GM21717 (cell line): ENCODE measurements around the gene ATPAF1.
"Not testable (repeated sequence)": the region's sequence is repeated elsewhere in the genome, so short reads cannot be mapped to it uniquely, and the experiment has no call there.

ENCODE experiments used
- ATAC-seq: cut with Tn5 transposase; IDR thresholded peaks from one replicate; pipeline ENCODE4 v1.9.1; 2021; ENCODE audit warnings: mild to moderate bottlenecking, moderate library complexity; ENCODE audit not compliant: unreplicated experiment

Gene ATPAF1, protein sequence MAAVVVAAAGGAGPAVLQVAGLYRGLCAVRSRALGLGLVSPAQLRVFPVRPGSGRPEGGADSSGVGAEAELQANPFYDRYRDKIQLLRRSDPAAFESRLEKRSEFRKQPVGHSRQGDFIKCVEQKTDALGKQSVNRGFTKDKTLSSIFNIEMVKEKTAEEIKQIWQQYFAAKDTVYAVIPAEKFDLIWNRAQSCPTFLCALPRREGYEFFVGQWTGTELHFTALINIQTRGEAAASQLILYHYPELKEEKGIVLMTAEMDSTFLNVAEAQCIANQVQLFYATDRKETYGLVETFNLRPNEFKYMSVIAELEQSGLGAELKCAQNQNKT

DNA sequence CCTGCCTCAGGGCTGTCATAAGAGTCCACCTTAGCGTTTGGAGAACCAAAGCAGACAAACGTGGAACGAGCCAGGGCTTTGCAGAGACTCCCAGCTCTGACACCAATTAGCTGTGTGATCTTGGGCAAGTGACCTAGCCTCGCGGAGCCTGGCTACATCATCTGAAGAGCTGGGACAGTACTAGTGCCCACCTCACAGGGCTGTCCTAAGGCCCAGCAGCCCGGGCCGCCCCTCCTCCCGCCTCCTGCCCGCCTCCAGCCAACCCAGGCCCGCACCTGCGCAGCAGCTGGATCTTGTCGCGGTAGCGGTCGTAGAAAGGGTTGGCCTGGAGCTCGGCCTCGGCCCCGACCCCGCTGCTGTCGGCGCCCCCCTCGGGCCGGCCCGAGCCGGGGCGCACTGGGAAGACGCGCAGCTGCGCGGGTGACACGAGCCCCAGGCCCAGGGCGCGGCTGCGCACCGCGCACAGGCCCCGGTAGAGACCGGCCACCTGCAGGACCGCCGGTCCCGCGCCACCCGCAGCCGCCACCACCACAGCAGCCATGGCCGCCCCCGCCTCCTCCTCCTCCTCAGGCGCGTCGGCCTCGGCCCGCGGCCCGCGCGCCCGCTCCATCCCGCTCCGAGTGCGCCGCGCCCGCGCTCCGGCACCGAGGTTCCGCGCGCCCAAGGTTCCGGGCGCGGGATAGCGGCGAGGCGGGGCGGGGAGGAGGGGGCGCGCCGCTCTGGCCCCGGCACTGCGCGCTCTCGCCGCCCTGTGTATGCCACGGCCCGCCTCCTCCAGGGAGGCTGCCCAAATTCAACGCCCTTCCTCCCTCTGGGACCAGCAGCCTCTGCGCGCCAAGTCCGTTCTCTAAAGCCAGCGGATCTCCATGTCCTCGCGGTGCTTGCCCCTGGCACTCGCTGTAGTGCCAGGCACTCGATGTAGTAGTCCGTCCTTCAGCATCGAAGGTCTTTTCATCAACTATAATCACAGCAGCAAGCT is at the start of gene ATPAF1:
ATPAF1 (minus strand) TSS at position 583 of the 979 bp plus-strand sequence; CDS start at position 541, 42 bp downstream.
- ATAC-seq = peak; percentile 70

DNA sequence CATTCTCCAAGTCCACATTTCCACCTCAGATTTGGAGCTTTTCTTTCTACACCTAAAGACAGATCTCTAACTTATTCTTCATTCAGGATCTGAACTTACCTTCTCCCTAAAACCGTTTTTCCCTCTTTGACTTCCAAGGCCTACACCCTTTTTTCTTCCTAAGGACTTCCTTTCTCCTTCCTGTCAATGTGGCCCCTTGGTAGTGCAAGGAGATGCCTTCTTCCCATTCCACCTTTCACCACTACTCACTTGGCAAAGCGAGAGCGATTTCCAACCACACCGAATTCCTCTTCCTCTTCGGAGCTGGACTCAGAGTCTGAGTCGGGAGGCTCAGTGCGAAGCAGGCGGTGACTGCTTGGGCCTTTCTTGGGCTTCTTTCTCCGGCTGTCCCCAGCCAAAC is 49.5 kb upstream of the ATPAF1 start:
- no peak for ATAC-seq

DNA sequence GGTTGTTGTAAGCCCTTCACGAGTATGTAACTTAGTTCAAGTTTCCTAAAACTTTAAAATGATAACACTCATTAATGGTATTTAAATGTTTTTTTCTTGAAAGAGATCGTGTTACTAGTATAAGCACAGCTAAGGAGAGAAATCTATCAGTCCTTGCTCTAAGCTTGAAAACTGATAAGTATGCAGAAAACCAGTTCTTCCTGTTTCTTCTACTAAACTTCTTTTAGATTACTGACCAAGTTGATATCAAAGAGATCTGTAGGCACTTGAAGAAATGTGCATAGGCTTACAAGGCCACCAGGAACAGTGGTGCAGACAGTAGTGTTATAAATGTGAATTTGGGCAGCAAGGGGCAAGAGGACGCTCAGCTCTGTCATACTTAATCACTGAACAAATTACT is 46.8 kb upstream of the ATPAF1 start:
- ATAC-seq = no peak

DNA sequence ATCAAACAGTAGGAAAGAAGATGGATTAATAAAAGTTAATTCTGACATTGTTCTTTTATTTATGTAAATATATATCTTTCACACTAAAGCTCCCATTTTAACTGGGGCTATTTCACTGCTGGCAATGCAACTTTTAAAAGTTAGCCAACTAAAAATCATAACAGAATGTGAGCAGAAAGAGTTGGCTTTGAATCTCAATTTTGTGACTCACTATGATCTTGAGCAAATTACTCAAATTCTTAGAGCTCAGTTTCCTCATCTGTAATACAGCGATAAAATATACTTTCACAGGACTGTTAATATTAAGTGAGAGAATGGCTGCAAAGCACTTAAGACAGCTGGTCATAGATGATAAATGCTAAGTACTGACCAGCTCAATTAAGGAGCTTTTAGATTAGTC is 40.0 kb upstream of the ATPAF1 start:
- ATAC-seq = no peak

DNA sequence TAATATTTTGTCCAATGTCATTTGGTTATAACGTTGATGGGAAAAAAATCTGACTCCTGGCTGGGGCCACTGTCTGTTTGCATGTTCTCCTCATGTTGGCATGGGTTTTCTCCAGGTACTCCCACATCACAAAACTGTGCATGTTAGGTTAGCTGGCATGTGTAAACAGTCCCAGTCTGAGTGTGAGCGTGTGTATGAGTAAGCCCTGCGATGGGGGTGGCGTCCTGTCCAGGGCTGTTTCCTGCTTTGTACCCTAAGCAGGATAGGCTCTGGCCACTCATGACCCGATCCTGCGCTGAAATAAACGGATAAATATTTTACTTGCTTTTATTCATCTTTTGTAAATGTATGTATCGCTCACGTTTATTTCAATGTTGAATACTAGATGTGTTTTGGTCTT is 37.2 kb upstream of the ATPAF1 start:
- ATAC-seq = no peak

DNA sequence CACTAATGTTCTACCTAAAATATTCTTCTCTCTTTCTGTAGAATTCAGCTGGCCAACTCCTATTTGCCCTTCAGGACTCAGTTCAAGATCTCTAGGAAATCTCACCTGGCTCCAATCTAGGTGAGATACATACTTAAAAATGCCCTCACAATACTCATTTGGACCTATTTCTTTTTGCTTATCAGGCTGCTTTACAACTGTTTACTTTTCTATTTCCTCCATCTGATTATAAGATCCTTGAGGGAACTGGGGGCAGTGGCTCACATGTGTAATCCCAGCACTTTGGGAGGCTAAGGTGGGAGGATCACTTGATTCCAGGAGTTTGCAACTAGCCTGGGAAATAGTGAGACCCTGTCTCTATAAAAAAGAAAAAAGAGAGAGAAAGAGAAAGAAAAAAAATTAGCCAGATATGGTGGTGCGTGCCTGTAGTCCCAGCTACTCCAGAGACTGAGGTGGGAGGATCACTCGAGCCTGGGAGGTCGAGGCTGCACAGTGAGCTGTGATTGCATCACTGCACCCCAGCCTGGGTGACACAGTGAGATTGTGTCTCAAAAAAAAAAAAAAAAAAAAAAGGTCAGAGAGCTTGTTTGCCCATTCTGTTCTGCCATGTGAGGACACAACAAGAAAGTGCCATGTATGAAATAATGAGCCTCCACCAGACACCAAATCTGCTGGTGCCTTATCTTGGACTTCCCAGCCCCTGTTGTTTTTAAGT is 35.9 kb upstream of the ATPAF1 start:
- ATAC-seq = no peak

DNA sequence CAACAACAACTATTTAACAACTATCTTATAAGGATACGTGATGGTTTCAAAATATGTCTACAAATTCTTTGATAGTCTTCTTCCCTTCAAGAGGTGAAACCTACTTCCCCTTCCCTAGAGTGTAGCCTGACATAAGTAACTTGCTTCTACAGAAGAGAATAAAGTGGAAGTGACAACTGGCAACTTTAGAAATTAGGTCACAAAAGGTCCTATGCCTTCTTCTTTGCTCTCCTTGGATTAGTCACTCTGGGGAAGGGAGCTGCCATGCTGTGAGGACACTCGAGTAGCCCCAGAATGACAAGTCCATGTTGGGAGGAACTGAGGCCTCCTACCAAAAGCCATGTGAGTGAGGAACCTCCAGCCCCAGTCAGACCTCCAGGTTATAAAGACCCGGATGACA is 31.5 kb upstream of the ATPAF1 start:
- ATAC-seq = no peak

DNA sequence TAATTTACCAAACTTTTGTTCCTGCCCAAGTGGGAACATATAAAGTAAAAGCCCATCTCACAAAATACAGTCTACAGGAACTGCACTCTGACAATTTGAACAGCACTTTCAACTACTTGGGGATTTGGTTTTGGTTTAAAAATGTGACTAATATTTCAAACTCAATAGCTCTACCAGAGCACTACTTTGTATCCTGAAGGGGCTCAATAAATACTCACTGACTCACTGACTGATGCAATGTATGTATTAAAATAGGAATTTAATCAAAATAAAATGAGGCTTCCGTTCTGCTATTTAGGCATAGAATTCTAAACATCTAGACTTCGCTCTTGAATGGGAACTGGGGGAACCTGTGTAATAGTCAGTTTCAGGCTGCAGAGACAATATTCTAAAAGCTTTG is 28.9 kb upstream of the ATPAF1 start:
- ATAC-seq = no peak

DNA sequence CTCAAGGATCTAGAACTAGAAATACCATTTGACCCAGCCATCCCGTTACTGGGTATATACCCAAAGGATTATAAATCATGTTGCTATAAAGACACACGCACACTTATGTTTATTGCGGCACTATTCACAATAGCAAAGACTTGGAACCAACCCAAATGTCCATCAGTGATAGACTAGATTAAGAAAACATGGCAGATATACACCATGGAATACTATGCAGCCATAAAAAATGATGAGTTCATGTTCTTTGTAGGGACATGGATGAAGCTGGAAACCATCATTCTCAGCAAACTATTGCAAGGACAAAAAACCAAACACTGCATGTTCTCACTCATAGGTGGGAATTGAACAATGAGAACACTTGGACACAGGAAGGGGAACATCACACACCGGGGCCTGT is 26.5 kb upstream of the ATPAF1 start:
- ATAC-seq = not testable (repeated sequence)

DNA sequence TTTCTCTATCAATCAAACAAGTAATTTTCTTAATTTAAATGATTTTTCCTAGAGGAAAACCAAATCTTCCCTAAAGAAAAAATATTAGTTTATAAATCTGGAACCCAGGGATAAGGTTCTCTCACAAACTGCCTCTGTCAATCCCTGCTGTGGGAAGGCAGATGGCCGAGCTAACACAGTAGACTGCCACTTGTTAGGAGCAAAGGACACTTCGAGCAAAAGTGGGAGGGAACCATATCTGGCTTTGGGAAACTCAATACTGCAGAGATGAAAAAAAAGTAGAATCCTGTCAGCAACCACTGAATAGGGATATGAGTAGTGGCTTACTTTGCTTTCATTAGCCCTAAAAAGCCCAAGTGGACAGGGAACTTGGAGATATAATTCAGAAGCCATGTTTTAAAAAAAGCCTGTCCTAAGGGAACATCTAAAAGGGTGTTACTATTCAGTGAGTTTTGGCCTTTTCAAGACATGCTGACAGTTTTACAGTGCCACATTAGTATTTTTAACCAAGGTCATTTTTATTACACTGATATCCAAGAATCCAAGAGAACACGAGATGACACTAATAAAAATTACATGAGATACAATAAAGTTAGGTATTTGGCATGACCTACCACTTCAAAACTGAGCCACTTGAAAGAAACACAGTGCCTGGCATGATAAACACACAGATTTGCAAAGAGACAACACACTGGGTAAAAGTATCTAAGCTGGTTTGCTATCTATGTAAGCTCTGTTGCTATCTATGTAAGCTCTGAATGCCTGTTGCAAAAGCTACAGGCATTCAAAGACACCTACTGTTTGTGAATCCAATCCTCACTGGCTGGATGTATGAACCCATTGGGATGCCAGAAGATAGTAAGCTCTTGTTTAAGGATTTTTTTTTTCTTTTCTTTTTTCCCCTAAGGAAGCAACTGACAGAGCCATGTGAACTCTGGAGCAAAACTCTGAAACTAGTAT is 24.9 kb upstream of the ATPAF1 start:
- ATAC-seq = no peak

DNA sequence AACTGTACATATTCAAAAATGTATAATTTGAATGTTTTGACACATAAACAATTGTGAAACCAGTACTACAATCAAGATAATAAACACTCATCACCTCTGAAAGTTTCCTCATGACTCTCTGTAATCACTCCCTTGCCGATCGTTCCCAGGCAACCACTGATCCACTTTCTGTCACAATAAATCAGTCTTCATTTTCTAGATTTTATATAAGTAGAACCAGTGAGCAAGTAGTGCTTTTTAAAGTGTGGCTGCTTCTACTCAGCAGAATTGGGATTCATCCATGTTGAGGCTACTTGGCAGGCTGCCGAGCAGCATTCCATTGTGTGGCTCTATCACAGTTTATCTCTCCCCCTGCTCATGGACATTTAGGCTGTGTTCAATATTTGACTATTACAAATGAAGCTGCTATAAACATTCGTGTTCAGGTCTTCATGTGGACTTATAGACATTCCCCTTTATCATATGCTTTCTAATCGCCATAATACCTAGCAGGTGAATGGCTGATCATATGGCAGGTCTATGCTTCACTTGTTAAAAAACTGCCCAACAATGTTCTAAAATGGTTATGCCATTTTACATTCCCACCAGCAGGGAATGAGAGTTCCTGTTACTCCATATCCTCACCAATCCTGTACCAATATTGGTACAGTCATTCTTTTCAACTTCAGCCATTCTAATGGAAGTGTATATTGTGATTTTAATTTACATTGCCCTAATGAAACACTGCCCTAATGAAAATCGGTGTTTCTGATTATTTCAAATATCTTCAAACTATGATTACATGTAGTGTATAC is 24.0 kb upstream of the ATPAF1 start:
- no peak for ATAC-seq

DNA sequence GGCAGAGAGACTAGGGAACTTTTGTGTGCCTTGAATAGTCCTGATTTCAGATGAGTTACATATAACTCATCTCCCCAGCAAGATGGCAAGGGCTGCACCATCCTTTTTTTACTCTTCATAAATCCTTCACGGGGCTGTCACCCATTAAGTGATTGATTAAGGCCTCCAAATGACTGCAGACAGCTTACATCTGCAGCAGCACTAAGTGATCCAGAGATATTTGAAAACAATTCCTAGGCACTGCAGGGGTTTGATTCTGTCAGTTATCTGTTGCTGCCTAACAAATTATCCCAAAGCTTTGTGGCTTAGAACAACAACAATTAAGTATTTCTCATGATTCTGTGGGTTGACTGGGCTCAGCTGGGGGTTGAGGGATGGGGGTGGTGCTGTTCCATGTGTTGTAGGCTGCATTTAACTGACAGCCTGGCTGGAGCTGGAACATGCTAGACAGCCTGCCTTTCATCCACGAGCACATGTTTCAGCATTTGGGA is 22.8 kb upstream of the ATPAF1 start:
- no peak for ATAC-seq

DNA sequence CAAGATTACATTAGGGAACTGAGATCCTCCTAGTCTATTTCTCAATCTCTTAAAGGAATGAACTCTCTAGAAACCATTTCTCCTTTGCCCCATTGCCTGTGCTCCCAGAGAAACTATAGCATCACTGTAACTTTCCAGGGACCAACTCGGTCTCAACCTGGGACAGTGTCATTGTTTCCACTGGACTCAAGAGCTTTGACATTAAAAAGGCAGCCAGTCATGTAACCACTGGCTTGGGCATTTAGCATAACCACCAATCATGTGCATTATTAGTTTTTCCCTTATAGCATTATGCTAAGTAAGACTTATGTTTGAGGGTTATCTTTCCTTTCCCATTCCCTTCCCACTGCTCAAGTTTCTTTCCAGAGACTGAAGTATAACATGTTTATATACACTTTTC is 21.7 kb upstream of the ATPAF1 start:
- ATAC-seq = no peak

DNA sequence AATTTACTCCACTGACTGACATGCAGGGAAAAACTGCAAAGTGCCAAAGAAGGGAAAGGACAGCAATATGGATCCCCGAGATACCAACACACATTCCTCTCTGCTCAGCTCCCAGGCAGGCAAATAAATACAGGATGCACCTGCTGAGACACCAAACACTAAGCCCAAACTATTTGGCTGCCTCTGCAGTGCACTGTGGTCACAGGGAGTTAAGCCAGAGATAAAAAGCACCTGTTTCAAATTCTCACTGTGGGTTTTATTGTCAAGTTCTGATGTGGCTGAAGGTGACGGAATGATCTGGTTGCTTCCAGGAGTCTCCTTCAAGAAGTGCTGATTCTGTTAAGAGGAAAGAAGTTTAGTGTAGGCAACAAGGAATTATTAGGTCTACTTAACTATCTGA is 21.2 kb upstream of the ATPAF1 start:
- no peak for ATAC-seq

DNA sequence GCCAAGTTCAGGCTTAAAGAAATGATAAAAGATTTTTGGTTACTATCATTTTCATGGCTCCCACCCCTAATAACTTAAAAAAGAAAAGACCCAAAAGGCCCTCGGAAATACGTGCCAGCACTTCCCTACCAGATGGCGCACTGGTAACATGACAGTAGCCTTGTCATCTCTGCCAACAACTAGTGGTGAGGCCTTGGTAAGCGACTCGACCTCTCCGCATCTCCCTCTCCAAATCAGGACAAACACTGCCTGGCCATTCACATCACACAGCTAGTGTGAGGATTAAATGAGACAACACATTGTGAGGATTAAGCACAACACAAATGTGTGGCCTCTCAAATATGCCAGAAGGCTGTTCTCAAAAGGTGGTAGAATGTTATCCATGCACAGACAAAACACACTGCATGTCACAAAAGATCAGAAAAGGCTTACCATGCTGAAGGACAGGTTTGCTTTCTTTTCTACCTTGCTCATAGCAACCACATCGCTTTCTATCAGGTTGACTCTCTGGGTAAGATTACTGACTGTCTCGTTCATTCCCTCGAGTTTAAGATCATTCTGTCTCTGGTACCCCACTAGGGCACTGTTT is 19.9 kb upstream of the ATPAF1 start:
- ATAC-seq = no peak

DNA sequence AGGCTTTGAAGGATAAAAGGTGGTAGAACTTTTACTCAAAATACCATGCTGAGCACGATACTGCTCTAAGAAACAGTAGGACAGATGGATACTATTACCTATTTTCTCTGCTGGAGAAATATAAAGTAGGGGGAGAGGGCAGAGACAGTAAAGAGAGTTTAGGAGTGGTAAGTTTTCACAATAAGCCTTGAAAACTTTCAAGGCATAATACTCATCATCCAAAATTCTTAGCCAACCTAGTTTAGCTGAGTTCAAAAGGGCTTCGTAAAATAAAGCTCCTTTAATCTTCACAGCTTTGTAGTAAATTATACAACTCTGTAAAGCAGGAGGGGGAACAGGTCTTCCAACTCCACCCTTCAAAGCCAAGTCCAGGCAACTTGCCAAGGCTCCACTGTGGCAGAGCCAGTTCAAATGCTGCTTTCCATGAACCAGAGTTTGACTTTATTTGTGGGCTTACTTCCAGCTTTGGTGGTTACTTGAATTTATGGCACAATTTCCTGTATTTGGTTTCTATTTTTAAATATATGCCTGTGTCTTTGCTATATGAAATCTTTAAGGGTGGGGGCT is 19.0 kb upstream of the ATPAF1 start:
- ATAC-seq = no peak

DNA sequence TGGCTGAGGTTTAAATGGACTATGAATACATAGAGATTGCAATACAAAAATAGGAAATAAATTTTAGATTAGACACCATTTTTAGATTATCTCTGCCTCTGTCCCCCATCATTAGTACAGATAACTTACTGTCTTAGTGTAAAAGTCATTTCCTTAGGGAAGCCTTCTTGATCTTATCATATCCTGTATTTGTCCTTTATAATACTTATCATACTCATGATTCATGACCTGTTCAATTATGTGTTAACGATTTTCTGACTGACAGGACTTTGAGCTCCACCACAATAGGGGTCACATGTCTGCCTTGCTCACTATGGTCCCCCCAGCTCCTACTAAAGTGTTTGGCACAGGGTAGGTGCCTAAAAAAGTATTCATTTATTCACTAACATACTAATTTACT is 18.1 kb upstream of the ATPAF1 start:
- no peak for ATAC-seq

DNA sequence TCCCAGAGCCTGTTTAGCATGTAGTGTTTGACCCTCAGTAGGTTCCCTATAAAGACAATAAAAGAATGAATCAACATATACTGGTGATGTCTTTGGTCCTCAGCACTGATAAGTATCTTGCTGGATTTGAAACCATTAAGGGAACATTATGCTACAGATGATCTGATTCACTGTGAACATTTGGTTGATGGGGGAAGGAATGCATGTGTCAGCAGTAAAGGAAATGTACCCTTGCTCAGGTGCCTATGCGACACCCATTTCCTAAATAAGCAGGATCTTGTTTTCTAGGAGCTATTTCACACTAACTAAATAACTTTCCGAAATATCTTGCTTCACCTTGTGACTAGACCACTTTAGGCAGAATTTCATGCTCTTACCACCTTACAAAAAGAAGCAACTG is 16.5 kb upstream of the ATPAF1 start:
- ATAC-seq = no peak

DNA sequence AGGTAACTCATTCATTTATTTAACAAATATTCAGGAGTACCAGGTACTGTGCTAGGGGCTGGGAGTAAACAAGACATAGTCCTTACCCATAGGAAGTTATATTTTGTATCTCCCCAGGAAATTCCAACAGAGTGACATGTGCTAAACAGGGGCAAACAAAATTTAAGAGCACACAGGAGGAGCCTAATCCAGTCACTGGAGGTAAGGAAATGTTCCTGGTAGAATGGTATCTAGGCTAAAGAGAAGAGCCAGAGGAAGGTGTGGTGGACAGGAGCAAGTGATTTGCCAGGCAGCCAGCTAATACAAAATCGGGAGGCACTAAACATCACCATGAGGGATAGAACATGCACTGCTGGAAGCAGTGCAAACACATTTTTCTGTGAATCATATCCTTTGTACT is 13.9 kb upstream of the ATPAF1 start:
- no peak for ATAC-seq
